HG02938 (cell line): ENCODE data around the gene BLOC1S4.
"Not testable (repeated sequence)": the region's sequence is repeated elsewhere in the genome, so short reads cannot be mapped to it uniquely, and the experiment has no call there.

Experiments
- ATAC-seq: cut with Tn5 transposase; IDR thresholded peaks from one replicate; pipeline ENCODE4 v1.9.1; 2021; ENCODE audit warnings: mild to moderate bottlenecking, moderate library complexity; ENCODE audit not compliant: unreplicated experiment

Gene BLOC1S4

GRCh38 chr4:6734165-6734786, 18.3 kb downstream of the BLOC1S4 start:
- ATAC-seq, result no peak

DNA sequence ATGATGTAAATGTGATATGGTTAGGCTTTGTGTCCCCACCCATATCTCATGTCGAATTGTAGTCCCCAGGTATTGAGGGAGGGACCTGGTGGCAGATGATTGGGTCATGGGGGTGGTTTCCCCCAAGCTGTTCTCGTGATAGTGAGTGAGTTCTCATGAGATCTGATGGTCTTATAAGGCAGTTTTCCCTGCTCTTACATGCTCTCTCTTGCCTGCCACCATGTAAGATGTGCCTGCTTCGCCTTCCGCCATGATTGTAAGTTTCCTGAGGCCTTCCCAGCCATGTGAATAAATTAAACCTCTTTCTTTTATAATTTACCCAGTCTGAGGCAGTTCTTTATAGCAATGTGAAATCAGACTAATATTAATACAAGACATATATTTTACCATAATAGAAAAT, 23.9 kb downstream of the BLOC1S4 start:
- no peak for ATAC-seq

DNA sequence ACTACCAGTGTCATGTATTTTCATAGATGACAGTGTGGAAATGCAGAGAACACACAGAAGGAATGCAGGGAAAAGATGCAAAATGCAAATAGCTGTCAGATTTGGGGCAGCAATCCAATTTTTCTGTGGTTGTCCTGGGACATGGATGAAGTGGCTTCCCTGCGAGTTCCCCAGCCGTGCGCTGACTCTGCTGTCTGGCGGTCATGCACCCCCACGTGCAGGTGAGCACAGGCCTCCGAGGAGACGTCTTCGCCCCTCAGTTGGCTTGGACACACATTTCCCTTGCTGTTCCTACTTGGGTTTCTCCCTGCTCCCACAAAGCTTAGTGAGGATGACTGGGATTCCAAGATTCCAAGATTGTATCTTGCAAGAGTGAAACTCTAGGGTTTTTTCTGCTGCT, 24.4 kb downstream of the BLOC1S4 start:
- ATAC-seq, result no peak

GRCh38 chr4:6742507-6742906, 26.5 kb downstream of the BLOC1S4 start:
- no peak for ATAC-seq

- ATAC-seq, result no peak
Observed at GRCh38 chr4:6742989-6743388, 27.0 kb downstream of the BLOC1S4 start.

GRCh38 chr4:6746721-6747293, 30.8 kb downstream of the BLOC1S4 start:
- ATAC-seq, result no peak

GRCh38 chr4:6747294-6748051, 31.5 kb downstream of the BLOC1S4 start:
- ATAC-seq, result no peak

DNA sequence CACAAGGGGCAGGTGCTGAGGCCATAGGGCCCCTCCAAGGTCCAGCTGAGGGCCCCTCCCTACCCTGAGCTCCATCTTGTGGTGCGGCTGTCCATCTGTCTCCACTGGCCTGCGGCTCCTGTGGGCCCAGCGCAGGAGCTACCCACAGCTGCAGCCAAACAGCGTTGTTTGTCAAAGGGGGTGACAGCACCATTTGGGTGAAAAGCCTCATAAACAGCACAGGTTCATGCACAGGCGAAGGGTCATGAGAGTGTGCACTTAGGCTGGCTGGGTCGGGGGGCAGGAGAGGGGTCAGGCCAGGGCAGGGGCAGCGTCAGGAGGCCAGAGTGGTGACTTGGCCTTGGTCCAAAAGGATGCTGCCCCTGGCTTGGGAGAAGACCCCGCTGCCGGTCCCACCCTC, 32.3 kb downstream of the BLOC1S4 start:
- ATAC-seq, result no peak

GRCh38 chr4:6749340-6750171, 33.6 kb downstream of the BLOC1S4 start:
- ATAC-seq, result no peak

DNA sequence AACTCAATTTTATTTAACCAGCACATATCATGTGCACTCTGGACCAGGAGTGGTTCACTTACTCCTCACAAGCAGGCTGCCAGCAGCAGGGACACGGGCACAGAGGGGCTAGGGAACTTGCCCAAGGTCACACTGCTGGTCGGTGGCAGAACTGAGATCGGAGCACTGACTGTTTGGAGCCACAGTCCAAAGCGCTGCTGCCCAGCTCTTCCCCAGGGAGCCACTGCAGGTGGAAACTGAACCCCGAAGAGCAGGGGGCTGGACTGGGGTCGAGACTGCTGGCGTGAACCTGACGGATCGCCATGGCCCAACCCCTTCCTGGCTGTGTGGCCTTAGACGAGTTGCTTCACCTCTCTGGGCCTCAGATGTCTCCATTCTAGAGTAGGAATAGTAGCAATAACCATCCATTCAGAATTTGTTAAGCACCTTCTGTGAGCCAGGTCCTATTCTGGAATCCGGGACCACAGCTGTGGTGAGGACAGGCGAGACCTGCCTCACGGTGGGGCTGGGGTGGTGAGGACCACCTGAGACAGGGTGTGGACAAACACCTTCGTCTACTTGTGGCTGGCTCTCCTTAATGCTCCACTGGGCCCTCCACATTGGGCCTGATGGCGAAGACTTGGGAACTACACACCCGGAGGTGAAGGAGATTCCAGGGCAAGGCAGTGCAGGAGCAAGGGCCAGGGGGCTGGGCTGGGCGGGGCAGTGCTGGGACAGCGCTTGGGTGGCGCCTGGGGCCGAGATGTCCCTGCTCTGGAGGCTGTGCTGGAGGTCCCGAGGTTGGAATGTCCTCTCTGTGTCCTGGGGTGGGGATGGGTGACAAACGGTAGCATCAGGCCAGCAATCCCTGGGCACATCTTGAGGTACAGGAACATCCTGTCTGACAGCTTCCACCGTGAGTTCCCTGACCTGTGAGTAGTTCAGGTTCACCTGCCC, 34.6 kb downstream of the BLOC1S4 start:
- ATAC-seq, result no peak

- no peak for ATAC-seq
Observed at GRCh38 chr4:6751611-6752485, 35.9 kb downstream of the BLOC1S4 start.

- no peak for ATAC-seq
Observed at GRCh38 chr4:6752486-6752829, 36.5 kb downstream of the BLOC1S4 start.

DNA sequence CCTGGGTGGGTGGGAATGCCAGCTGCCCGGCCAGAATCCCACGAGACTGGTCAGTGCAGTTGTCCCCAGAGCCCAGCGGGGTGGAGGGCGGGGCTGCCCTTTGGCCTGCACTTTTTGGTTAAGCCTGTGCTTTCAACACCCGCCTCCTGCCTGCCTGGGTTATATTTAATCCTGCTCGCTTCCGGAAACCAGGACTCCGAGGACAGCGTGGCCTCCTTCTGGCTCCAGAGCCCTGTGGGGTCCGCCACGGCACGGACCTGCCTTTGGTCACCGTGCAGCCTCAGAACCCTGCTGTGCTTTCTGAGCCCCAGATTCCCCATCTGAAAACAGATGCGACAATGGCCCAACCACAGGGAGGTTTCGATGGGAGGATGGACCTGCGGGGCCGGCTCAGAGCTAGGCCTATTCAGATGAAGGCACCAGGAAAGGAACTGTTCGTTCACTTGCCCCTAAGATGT, 37.2 kb downstream of the BLOC1S4 start:
- ATAC-seq, result no peak

GRCh38 chr4:6753891-6754290, 37.9 kb downstream of the BLOC1S4 start:
- no peak for ATAC-seq

DNA sequence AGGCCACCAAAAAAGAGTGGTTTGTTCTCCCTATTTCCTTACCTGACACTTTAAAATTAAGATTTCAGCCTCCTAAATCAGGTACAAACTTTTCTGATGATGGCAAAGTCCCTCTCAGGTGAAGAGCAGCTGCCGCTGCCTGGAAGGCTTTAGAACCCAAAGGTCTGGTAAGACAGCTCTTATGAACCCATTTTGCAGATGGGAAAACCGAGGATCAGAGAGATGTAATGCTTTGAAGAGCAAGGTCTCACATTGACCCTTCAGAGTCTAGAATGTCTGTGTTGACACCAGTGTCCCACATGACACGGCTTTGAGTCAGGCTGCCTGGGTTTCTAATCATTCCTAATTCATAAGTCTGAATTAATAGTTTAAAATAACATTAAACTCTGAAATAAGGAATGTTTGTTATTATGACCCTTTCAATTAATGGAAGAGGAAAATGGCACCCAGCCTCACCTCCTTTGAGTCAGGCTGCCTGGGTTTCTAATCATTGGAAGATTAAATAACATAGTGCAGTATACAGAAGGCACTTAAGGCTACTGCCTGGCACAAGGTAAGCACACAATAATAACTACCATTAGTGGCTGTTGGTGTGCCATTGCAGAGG, 38.6 kb downstream of the BLOC1S4 start:
- no peak for ATAC-seq

DNA sequence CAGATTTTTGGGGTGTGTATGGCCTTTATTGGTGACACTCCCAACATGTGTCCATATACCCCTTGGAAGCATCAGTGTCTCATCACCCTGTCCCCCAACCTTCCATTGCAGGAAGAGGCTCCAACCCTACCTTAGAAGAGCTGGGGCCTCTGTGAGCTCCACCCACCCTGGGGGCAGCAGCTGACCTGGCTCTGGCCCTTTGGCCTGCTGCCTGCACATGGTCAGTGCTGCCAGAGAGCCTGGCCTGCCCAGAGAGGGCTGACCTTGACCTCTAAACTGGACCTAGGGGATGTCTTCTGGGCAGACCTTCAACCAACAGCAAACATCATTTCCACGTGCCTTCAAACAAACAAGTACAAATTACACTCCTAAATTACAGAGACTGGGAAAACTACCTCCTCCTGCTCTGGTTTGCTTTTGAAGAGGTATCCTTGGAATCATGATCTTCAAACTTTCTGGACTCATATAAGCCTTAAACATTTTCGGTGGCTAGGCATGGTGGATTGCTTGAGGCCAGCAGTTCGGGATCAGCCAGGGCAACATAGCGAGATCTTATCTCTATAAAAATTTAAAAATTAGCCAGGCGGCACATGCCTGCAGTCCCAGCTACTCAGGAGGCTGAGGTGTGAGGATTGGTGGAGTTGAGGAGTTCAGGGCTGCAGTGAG, 39.2 kb downstream of the BLOC1S4 start:
- no peak for ATAC-seq

DNA sequence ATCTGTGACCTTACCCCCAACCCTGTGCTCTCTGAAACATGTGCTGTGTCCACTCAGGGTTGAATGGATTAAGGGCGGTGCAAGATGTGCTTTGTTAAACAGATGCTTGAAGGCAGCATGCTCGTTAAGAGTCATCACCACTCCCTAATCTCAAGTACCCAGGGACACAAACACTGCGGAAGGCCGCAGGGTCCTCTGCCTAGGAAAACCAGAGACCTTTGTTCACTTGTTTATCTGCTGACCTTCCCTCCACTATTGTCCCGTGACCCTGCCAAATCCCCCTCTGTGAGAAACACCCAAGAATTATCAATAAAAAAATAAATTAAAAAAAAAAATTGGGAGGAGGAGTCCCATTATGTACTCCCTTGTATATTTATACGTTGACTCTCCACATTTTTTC, 40.4 kb downstream of the BLOC1S4 start:
- not testable (repeated sequence) for ATAC-seq

- no peak for ATAC-seq
Observed at GRCh38 chr4:6758728-6759127, 42.8 kb downstream of the BLOC1S4 start.
